Aortic smooth muscle cell (primary cell): ENCODE results near the gene GOLM1. TPM values are rescaled to one million over a fixed set of nuclear protein-coding genes. Genes with fewer than 3 reads are reported as not detected.

Source experiments
- total RNA-seq: library from RNA; depleted of rRNA; stranded (reverse); fragments of >200 nt; gene quantifications from 2 replicates; pipeline ENCODE4 v1.2.3, GENCODE V29; 2014

Gene GOLM1
- 27.0 and 30.5 TPM in 2 replicates for total RNA-seq

GRCh38 chr9:86098824-86099700, at the start of gene GOLM1:
GOLM1 (minus strand) TSS chr9:86099558; CDS start chr9:86079320, 20,238 bp downstream.

Other genes with a start within 250 kb of the GOLM1 start
- gene NAA35, start 158.4 kb downstream of the GOLM1 start, total RNA-seq = 19.2 and 22.7 TPM in 2 replicates
- 0.25 and 0.26 TPM in 2 replicates for gene C9orf153, start 160.1 kb upstream of the GOLM1 start, total RNA-seq
- 23.3 and 25.8 TPM in 2 replicates for gene ISCA1, start 183.0 kb upstream of the GOLM1 start, total RNA-seq